Neural progenitor cell (in vitro differentiated cells): ENCODE results near the gene METTL16.
"Not testable (repeated sequence)": the region's sequence is repeated elsewhere in the genome, so short reads cannot be mapped to it uniquely, and the experiment has no call there.

Source experiments
- EZH2 ChIP-seq: fragments of 200-600 bp; sonication (generic); IDR thresholded peaks from 2 replicates; pipeline ENCODE4 v1.6.1; 2017; ENCODE audit warnings: antibody characterized with exemption, mild to moderate bottlenecking, moderate library complexity
- EZH2phosphoT487 ChIP-seq: fragments of 200-600 bp; sonication (generic); IDR thresholded peaks from 2 replicates; pipeline ENCODE4 v1.6.1; 2017; ENCODE audit warnings: antibody characterized with exemption
- TF ChIP-seq, protein P1 (sequence below): fragments of 200-600 bp; sonication (generic); IDR thresholded peaks from 2 replicates; pipeline ENCODE4 v1.5.1; 2017; ENCODE audit warnings: antibody characterized with exemption, mild to moderate bottlenecking

DNA sequence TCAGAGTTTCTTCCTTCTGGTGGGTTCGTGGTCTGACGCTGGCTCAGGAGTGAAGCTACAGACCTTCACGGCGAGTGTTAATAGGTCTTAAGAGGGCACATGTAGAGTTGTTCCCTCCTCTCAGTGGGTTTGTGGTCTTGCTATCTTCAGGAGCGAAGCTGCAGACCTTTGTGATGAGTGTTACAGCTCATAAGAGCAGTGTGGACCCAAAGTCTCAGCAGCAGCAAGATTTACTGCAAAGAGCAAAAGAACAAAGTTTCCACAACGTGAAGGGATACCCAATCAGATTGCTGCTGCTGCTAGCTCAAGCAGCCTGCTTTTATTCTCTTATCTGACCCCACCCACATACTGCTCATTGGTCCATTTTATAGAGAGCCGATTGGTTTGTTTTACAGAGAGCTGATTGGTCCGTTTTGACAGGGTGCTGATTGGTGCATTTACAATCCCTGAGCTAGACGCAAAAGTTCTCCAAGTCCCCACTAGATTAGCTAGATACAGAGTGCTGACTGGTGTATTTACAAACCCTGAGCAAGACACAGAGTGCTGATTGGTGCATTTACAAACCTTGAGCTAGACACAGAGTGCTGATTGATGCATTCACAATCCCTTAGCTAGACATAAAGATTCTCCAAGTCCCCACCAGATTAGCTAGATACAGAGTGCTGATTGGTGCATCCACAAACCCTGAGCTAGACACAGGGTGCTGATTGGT is 19.7 kb upstream of the METTL16 start:
- TF ChIP-seq, protein P1, sequence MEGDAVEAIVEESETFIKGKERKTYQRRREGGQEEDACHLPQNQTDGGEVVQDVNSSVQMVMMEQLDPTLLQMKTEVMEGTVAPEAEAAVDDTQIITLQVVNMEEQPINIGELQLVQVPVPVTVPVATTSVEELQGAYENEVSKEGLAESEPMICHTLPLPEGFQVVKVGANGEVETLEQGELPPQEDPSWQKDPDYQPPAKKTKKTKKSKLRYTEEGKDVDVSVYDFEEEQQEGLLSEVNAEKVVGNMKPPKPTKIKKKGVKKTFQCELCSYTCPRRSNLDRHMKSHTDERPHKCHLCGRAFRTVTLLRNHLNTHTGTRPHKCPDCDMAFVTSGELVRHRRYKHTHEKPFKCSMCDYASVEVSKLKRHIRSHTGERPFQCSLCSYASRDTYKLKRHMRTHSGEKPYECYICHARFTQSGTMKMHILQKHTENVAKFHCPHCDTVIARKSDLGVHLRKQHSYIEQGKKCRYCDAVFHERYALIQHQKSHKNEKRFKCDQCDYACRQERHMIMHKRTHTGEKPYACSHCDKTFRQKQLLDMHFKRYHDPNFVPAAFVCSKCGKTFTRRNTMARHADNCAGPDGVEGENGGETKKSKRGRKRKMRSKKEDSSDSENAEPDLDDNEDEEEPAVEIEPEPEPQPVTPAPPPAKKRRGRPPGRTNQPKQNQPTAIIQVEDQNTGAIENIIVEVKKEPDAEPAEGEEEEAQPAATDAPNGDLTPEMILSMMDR = not testable (repeated sequence)
- not testable (repeated sequence) for TF ChIP-seq EZH2, EZH2phosphoT487
